H9 (cell line): ENCODE results near the gene MYO3A. TPM values are rescaled to one million over a fixed set of nuclear protein-coding genes. Genes with fewer than 3 reads are reported as not detected.
"Not testable (repeated sequence)": the region's sequence is repeated elsewhere in the genome, so short reads cannot be mapped to it uniquely, and the experiment has no call there.

Source experiments
- DNase-seq: peaks from one replicate; pipeline ENCODE4 v3.0.0-alpha.2; 2017
- H2AFZ ChIP-seq: one replicate; pipeline ENCODE4 v1.6.1; 2013; ENCODE audit warnings: mild to moderate bottlenecking, low read length, control low read depth, moderate library complexity
- H2AK5ac ChIP-seq: 2 replicates; pipeline ENCODE4 v1.6.1; 2013; ENCODE audit warnings: low read length, control low read depth, mixed read lengths; ENCODE audit not compliant: insufficient read length
- H2BK120ac ChIP-seq: one replicate; pipeline ENCODE4 v1.6.1; 2013; ENCODE audit warnings: low read depth, mild to moderate bottlenecking, low read length, control low read depth, inconsistent platforms; ENCODE audit not compliant: poor library complexity, severe bottlenecking
- H2BK12ac ChIP-seq: 2 replicates; pipeline ENCODE4 v1.6.1; 2013; ENCODE audit warnings: low read length, control low read depth, mixed read lengths, low read depth; ENCODE audit not compliant: insufficient read length
- H2BK15ac ChIP-seq: 2 replicates; pipeline ENCODE4 v1.6.1; 2013; ENCODE audit warnings: low read depth, low read length, control low read depth
- H2BK20ac ChIP-seq: one replicate; pipeline ENCODE4 v1.6.1; 2013; ENCODE audit warnings: low read depth, mild to moderate bottlenecking, low read length, control low read depth, inconsistent platforms; ENCODE audit not compliant: poor library complexity, severe bottlenecking
- H2BK5ac ChIP-seq: 2 replicates; pipeline ENCODE4 v1.6.1; 2013; ENCODE audit warnings: low read length, control low read depth, mixed read lengths; ENCODE audit not compliant: insufficient read length
- H3K14ac ChIP-seq: 2 replicates; pipeline ENCODE4 v1.6.1; 2013; ENCODE audit warnings: low read length, control low read depth; ENCODE audit not compliant: insufficient read depth
- H3K18ac ChIP-seq: 2 replicates; pipeline ENCODE4 v1.6.1; 2013; ENCODE audit warnings: low read depth, mild to moderate bottlenecking, mixed read lengths, low read length, control low read depth; ENCODE audit not compliant: insufficient read length
- H3K23ac ChIP-seq: 2 replicates; pipeline ENCODE4 v1.6.1; 2013; ENCODE audit warnings: low read length, control low read depth, mixed read lengths, low read depth; ENCODE audit not compliant: insufficient read length
- H3K23me2 ChIP-seq: 2 replicates; pipeline ENCODE4 v1.6.1; 2013; ENCODE audit warnings: low read depth, mild to moderate bottlenecking, mixed read lengths, low read length, control low read depth; ENCODE audit not compliant: insufficient read length, poor library complexity, severe bottlenecking
- H3K27ac ChIP-seq: 2 replicates; pipeline ENCODE4 v1.5.1; 2013; ENCODE audit warnings: low read length, control low read depth, mixed read lengths, low read depth; ENCODE audit not compliant: insufficient read length
- H3K27me3 ChIP-seq: 2 replicates; pipeline ENCODE4 v1.6.1; 2013; ENCODE audit warnings: low read length, control low read depth, inconsistent platforms; ENCODE audit not compliant: insufficient read depth
- H3K4ac ChIP-seq: 2 replicates; pipeline ENCODE4 v1.6.1; 2013; ENCODE audit warnings: low read depth, mild to moderate bottlenecking, control low read depth, inconsistent platforms, low read length, moderate library complexity
- H3K4me1 ChIP-seq: 2 replicates; pipeline ENCODE4 v1.6.1; 2013; ENCODE audit warnings: low read length, control low read depth, inconsistent platforms; ENCODE audit not compliant: insufficient read depth
- H3K4me2 ChIP-seq: 2 replicates; pipeline ENCODE4 v1.6.1; 2013; ENCODE audit warnings: low read length, control low read depth, mixed read lengths; ENCODE audit not compliant: insufficient read length, insufficient read depth
- H3K56ac ChIP-seq: 2 replicates; pipeline ENCODE4 v1.6.1; 2013; ENCODE audit warnings: low read depth, mild to moderate bottlenecking, mixed read lengths, low read length, control low read depth; ENCODE audit not compliant: insufficient read length
- H3K79me1 ChIP-seq: 2 replicates; pipeline ENCODE4 v1.6.1; 2013; ENCODE audit warnings: low read depth, mild to moderate bottlenecking, moderate library complexity, low read length, control low read depth, inconsistent platforms; ENCODE audit not compliant: insufficient read depth, poor library complexity, severe bottlenecking
- H3K79me2 ChIP-seq: 2 replicates; pipeline ENCODE4 v1.6.1; 2013; ENCODE audit warnings: low read length, control low read depth, inconsistent platforms; ENCODE audit not compliant: insufficient read depth
- H3K9ac ChIP-seq: 2 replicates; pipeline ENCODE4 v1.6.1; 2013; ENCODE audit warnings: low read length, control low read depth, mixed read lengths; ENCODE audit not compliant: insufficient read length; ENCODE audit errors: extremely low read depth
- H3K9me3 ChIP-seq: one replicate; pipeline ENCODE4 v1.6.1; 2013; ENCODE audit warnings: low read depth, low read length, inconsistent platforms; ENCODE audit not compliant: control insufficient read depth
- H3T11ph ChIP-seq: one replicate; pipeline ENCODE4 v1.6.1; 2013; ENCODE audit warnings: mild to moderate bottlenecking, low read length, control low read depth, inconsistent platforms
- H4K20me1 ChIP-seq: one replicate; pipeline ENCODE4 v1.6.1; 2013; ENCODE audit not compliant: control insufficient read depth, insufficient read length, insufficient read depth
- H4K5ac ChIP-seq: 2 replicates; pipeline ENCODE4 v1.6.1; 2013; ENCODE audit warnings: low read depth, mild to moderate bottlenecking, mixed read lengths, low read length, control low read depth; ENCODE audit not compliant: insufficient read length
- H4K8ac ChIP-seq: replicated peaks from 2 replicates; pipeline ENCODE4 v1.6.1; 2013; ENCODE audit warnings: low read length, control low read depth, mixed read lengths, low read depth; ENCODE audit not compliant: insufficient read length
- H4K91ac ChIP-seq: 2 replicates; pipeline ENCODE4 v1.6.1; 2013; ENCODE audit warnings: low read depth, mild to moderate bottlenecking, moderate library complexity, mixed read lengths, low read length, control low read depth; ENCODE audit not compliant: insufficient read length
- H3K27ac Mint-ChIP-seq, 3 experiments: 2 replicates in 2 of 3; 3 replicates in 1 of 3; pipeline ENCODE4 v1.8.0; 2020 to 2021; ENCODE audit warnings: mixed read lengths in 3 of 3, mild to moderate bottlenecking in 1 of 3, moderate library complexity in 1 of 3
- H3K27me3 Mint-ChIP-seq: 2 replicates; pipeline ENCODE4 v1.8.0; 2021; ENCODE audit warnings: low read depth, mild to moderate bottlenecking, moderate library complexity, mixed read lengths
- H3K36me3 Mint-ChIP-seq, 3 experiments: 2 replicates in 2 of 3; 3 replicates in 1 of 3; pipeline ENCODE4 v1.8.0; 2020 to 2021; ENCODE audit warnings: low read depth in 3 of 3, mixed read lengths in 3 of 3; ENCODE audit not compliant: insufficient read depth in 1 of 3
- H3K4me1 Mint-ChIP-seq, 2 experiments: 2 replicates each; pipeline ENCODE4 v1.8.0; 2020; ENCODE audit warnings: mixed read lengths in 2 of 2
- H3K4me3 Mint-ChIP-seq, 2 experiments: 2 replicates in 1 of 2; 3 replicates in 1 of 2; pipeline ENCODE4 v1.8.0; 2020 to 2021; ENCODE audit warnings: mild to moderate bottlenecking in 2 of 2, mixed read lengths in 2 of 2, moderate library complexity in 1 of 2
- H3K9me3 Mint-ChIP-seq, 2 experiments: 2 replicates in 1 of 2; 3 replicates in 1 of 2; pipeline ENCODE4 v1.8.0; 2020; ENCODE audit warnings: mild to moderate bottlenecking in 2 of 2, mixed read lengths in 2 of 2, moderate library complexity in 1 of 2
- CTCF ChIP-seq: fragments of 200-600 bp; sonication (generic); conservative IDR thresholded peaks from 3 replicates; pipeline ENCODE4 v1.8.0; 2021; ENCODE audit warnings: antibody characterized with exemption, mild to moderate bottlenecking
- WGBS: extraction: QIAGEN DNeasy Blood & Tissue Kit; methylation state at CpG from one replicate; pipeline ENCODE4 v1.1.7; 2013; ENCODE audit warnings: missing lambda C conversion rate, low lambda C conversion rate, mixed read lengths; ENCODE audit not compliant: insufficient read length; ENCODE audit errors: extremely low coverage; 5-methylcytosine and 5-hydroxymethylcytosine counted together
- total RNA-seq: library from RNA; stranded (reverse); gene quantifications from 2 replicates; pipeline ENCODE4 v1.2.1, GENCODE V29; 2021

Gene MYO3A
- total RNA-seq, 1 experiment from 2014 or later = 4.3 TPM

GRCh38 chr10:26000971-26001370 is 66.9 kb downstream of the MYO3A start:
- Mint-ChIP-seq H3K36me3 (peaks cover 0 to 4% (median 2%) of the 10 kb centered on the region in 3 experiments; a peak in 3 of 7 replicates), H3K4me3 (no peak overlapping the region), H3K27me3 (no peaks in the 10 kb centered on the region), H3K4me1 (peaks cover 2 to 4% of the 10 kb centered on the region in 2 experiments), H3K9me3 (no peaks in the 10 kb centered on the region), H3K27ac (peak overlapping the region in 1 of 3 experiments; percentile 65; a peak in 1 of 7 replicates)
- no peak overlapping the region for H3T11ph ChIP-seq
- no peak overlapping the region for H2BK12ac ChIP-seq
- no peaks in the 10 kb centered on the region for H3K4me1 ChIP-seq
- H2BK5ac ChIP-seq = no peak overlapping the region
- no peak overlapping the region for H4K8ac ChIP-seq
- no peak overlapping the region for H3K14ac ChIP-seq
- H3K23ac ChIP-seq = no peak overlapping the region
- H2BK120ac ChIP-seq = no peak overlapping the region
- no peaks in the 10 kb centered on the region for H3K9me3 ChIP-seq
- TF ChIP-seq CTCF = no peak
- no peak overlapping the region for H2AFZ ChIP-seq
- no peak overlapping the region for H2AK5ac ChIP-seq
- H4K20me1 ChIP-seq = no peaks in the 10 kb centered on the region
- no peak overlapping the region for H4K91ac ChIP-seq
- H3K79me2 ChIP-seq = no peaks in the 10 kb centered on the region
- no CpG with 5 or more reads among the region's 5 CpGs for WGBS
- no peak for DNase-seq
- H3K4me2 ChIP-seq = no peak overlapping the region
- no peak overlapping the region for H3K4ac ChIP-seq
- H4K5ac ChIP-seq = no peak overlapping the region
- no peaks in the 10 kb centered on the region for H3K27me3 ChIP-seq
- no peak overlapping the region for H2BK20ac ChIP-seq
- H2BK15ac ChIP-seq = no peak overlapping the region
- H3K27ac ChIP-seq = no peak overlapping the region
- no peaks in the 10 kb centered on the region for H3K23me2 ChIP-seq
- no peaks in the 10 kb centered on the region for H3K79me1 ChIP-seq
- no peak overlapping the region for H3K56ac ChIP-seq
- no peak overlapping the region for H3K9ac ChIP-seq
- H3K18ac ChIP-seq = no peak overlapping the region

- H2BK120ac ChIP-seq, H2BK15ac ChIP-seq, H3K9me3 Mint-ChIP-seq, H3T11ph ChIP-seq, H3K36me3 Mint-ChIP-seq, H3K27ac ChIP-seq, DNase-seq, H3K9me3 ChIP-seq, H3K27ac Mint-ChIP-seq, H3K4me2 ChIP-seq, H3K4me1 Mint-ChIP-seq, H3K79me2 ChIP-seq, H3K56ac ChIP-seq, H3K23me2 ChIP-seq, H2AK5ac ChIP-seq, H4K91ac ChIP-seq, H3K4me1 ChIP-seq, H4K5ac ChIP-seq, H2BK5ac ChIP-seq, H2AFZ ChIP-seq, H3K9ac ChIP-seq, H3K27me3 Mint-ChIP-seq, H3K27me3 ChIP-seq, H3K23ac ChIP-seq, H3K14ac ChIP-seq, H4K20me1 ChIP-seq, H3K79me1 ChIP-seq, H2BK20ac ChIP-seq, H3K18ac ChIP-seq, H3K4me3 Mint-ChIP-seq, H4K8ac ChIP-seq, H3K4ac ChIP-seq, H2BK12ac ChIP-seq: not testable (repeated sequence)
- WGBS = no CpG with 5 or more reads among the region's 7 CpGs
These were observed 68.4 kb downstream of the MYO3A start for GRCh38 chr10:26002466-26002865.
